IMR-90 (cell line): ENCODE measurements around the gene PLD1. TPM values are rescaled to one million over a fixed set of nuclear protein-coding genes. Genes with fewer than 3 reads are reported as not detected.

Experiments
- ATAC-seq: fragments of 200-7000 bp; cut with Tn5 transposase; 2 replicates; pipeline ENCODE4 v1.9.1; 2020; ENCODE audit warnings: low read depth, mild to moderate bottlenecking, moderate library complexity
- BruUV-seq: library from RNA; stranded (reverse); fragments of 400-500 nt; replicated peaks from 2 replicates; lab custom pipeline; 2021; lab: Mats Ljungman, UMichigan
- CTCF ChIA-PET: fragments of 300-600 bp; formaldehyde crosslinking; extraction: SDS; loops from one replicate; lab custom pipeline; 2021; ENCODE audit warnings: antibody characterized with exemption; lab: Yijun Ruan, JAX
- POLR2A ChIA-PET: fragments of 300-600 bp; sonication (Branson Sonifier 250); formaldehyde crosslinking; loops from one replicate; lab custom pipeline; 2022; ENCODE audit warnings: antibody characterized with exemption; ENCODE audit not compliant: unreplicated experiment; lab: Charles Lee
- DNase-seq: peaks from one replicate; pipeline ENCODE4 v3.0.0; 2013
- H2AFZ ChIP-seq: replicated peaks from 2 replicates; pipeline ENCODE3; 2013; ENCODE audit warnings: low read length, mild to moderate bottlenecking; ENCODE audit not compliant: poor library complexity
- H2AK5ac ChIP-seq: 2 replicates; pipeline ENCODE4 v1.6.1; 2013; ENCODE audit warnings: low read depth, low read length, inconsistent platforms
- H2AK9ac ChIP-seq: replicated peaks from 2 replicates; pipeline ENCODE3; 2013; ENCODE audit warnings: mild to moderate bottlenecking, low read depth, low read length, moderate library complexity; ENCODE audit not compliant: poor library complexity
- H2BK120ac ChIP-seq: 2 replicates; pipeline ENCODE4 v1.6.1; 2013; ENCODE audit warnings: low read depth, low read length, inconsistent platforms
- H2BK15ac ChIP-seq: 3 replicates; pipeline ENCODE4 v1.6.1; 2013; ENCODE audit warnings: low read depth, low read length, inconsistent platforms
- H2BK20ac ChIP-seq: 2 replicates; pipeline ENCODE4 v1.6.1; 2013; ENCODE audit warnings: low read depth, mild to moderate bottlenecking, inconsistent platforms, low read length, moderate library complexity
- H2BK5ac ChIP-seq: 2 replicates; pipeline ENCODE4 v1.6.1; 2013; ENCODE audit warnings: mild to moderate bottlenecking, low read depth, low read length, inconsistent platforms; ENCODE audit not compliant: poor library complexity, severe bottlenecking
- H3K14ac ChIP-seq: replicated peaks from 2 replicates; pipeline ENCODE4 v1.6.1; 2013; ENCODE audit warnings: low read depth, low read length, inconsistent platforms
- H3K18ac ChIP-seq: 2 replicates; pipeline ENCODE4 v1.6.1; 2013; ENCODE audit warnings: low read depth, low read length, control low read depth
- H3K23ac ChIP-seq: 2 replicates; pipeline ENCODE4 v1.6.1; 2013; ENCODE audit warnings: low read depth, low read length, inconsistent platforms
- H3K27ac ChIP-seq: 2 replicates; pipeline ENCODE4 v1.5.1; 2013; ENCODE audit warnings: mild to moderate bottlenecking, control low read depth, low read length; ENCODE audit not compliant: insufficient read depth
- H3K27me3 ChIP-seq: 2 replicates; pipeline ENCODE4 v1.6.1; 2013; ENCODE audit warnings: low read length; ENCODE audit not compliant: control insufficient read depth, insufficient read depth
- H3K36me3 ChIP-seq: 2 replicates; pipeline ENCODE4 v1.6.1; 2013; ENCODE audit warnings: low read length, mixed read lengths; ENCODE audit not compliant: control insufficient read depth, insufficient read depth
- H3K4ac ChIP-seq: 2 replicates; pipeline ENCODE4 v1.6.1; 2013; ENCODE audit warnings: low read depth, low read length, inconsistent platforms
- H3K4me1 ChIP-seq: 2 replicates; pipeline ENCODE4 v1.6.1; 2013; ENCODE audit warnings: low read length, mixed read lengths; ENCODE audit not compliant: control insufficient read depth, insufficient read depth
- H3K4me2 ChIP-seq: 2 replicates; pipeline ENCODE4 v1.6.1; 2013; ENCODE audit warnings: low read depth, mild to moderate bottlenecking, control low read depth, low read length, moderate library complexity
- H3K4me3 ChIP-seq: 2 replicates; pipeline ENCODE4 v1.5.1; 2013; ENCODE audit warnings: low read depth, mild to moderate bottlenecking, control low read depth, low read length, moderate library complexity; ENCODE audit not compliant: insufficient read depth
- H3K56ac ChIP-seq: 2 replicates; pipeline ENCODE4 v1.6.1; 2013; ENCODE audit warnings: low read length, inconsistent platforms; ENCODE audit not compliant: insufficient read depth; ENCODE audit errors: extremely low read depth
- H3K79me1 ChIP-seq, 2 experiments: 2 replicates each; pipeline ENCODE4 v1.6.1; 2013; ENCODE audit warnings: low read length in 2 of 2, inconsistent platforms in 1 of 2, low read depth in 1 of 2
- H3K9ac ChIP-seq: 2 replicates; pipeline ENCODE4 v1.6.1; 2013; ENCODE audit warnings: low read depth, low read length, control low read depth
- H3K9me1 ChIP-seq: 2 replicates; pipeline ENCODE4 v1.6.1; 2013; ENCODE audit warnings: low read length, inconsistent platforms; ENCODE audit not compliant: insufficient read depth
- H3K9me3 ChIP-seq: 2 replicates; pipeline ENCODE4 v1.6.1; 2013; ENCODE audit warnings: low read length; ENCODE audit not compliant: control insufficient read depth, insufficient read depth
- H4K20me1 ChIP-seq: 2 replicates; pipeline ENCODE4 v1.6.1; 2013; ENCODE audit warnings: low read length, inconsistent platforms; ENCODE audit not compliant: insufficient read depth
- H4K5ac ChIP-seq: 2 replicates; pipeline ENCODE4 v1.6.1; 2013; ENCODE audit warnings: mild to moderate bottlenecking, low read depth, low read length, control low read depth
- H4K8ac ChIP-seq, 2 experiments: 2 replicates each; pipeline ENCODE4 v1.6.1; 2013; ENCODE audit warnings: low read depth in 2 of 2, low read length in 2 of 2, control low read depth in 1 of 2, inconsistent platforms in 1 of 2
- H4K91ac ChIP-seq: 2 replicates; pipeline ENCODE4 v1.6.1; 2013; ENCODE audit warnings: low read depth, low read length, inconsistent platforms; ENCODE audit not compliant: insufficient read depth
- CHD1 ChIP-seq: IDR thresholded peaks from 2 replicates; pipeline ENCODE4 v1.6.1; 2012; ENCODE audit warnings: low read depth, low read length, improper control_type of control experiment
- ELK1 ChIP-seq: fragments of 150-350 bp; IDR thresholded peaks from 2 replicates; pipeline ENCODE4 v1.6.1; 2016; ENCODE audit warnings: low read depth, mild to moderate bottlenecking, low read length, moderate library complexity, borderline replicate concordance
- FOS ChIP-seq: fragments of 150-350 bp; IDR thresholded peaks from 2 replicates; pipeline ENCODE4 v1.6.1; 2016; ENCODE audit warnings: low read depth, low read length
- MAFK ChIP-seq: IDR thresholded peaks from 2 replicates; pipeline ENCODE4 v1.6.1; 2012; ENCODE audit warnings: low read depth, low read length, improper control_type of control experiment
- MXI1 ChIP-seq: IDR thresholded peaks from 2 replicates; pipeline ENCODE4 v1.6.1; 2012; ENCODE audit warnings: low read depth, mild to moderate bottlenecking, low read length, moderate library complexity, borderline replicate concordance
- NFE2L2 ChIP-seq: fragments of 150-350 bp; IDR thresholded peaks from 2 replicates; pipeline ENCODE4 v1.6.1; 2016; ENCODE audit warnings: low read depth, mild to moderate bottlenecking, low read length
- POLR2A ChIP-seq: IDR thresholded peaks from 2 replicates; pipeline ENCODE4 v1.6.1; 2012; ENCODE audit warnings: mild to moderate bottlenecking, low read depth, low read length
- RCOR1 ChIP-seq: IDR thresholded peaks from 2 replicates; pipeline ENCODE4 v1.6.1; 2012; ENCODE audit warnings: mild to moderate bottlenecking, low read length, improper control_type of control experiment; ENCODE audit not compliant: insufficient replicate concordance
- RFX5 ChIP-seq: IDR thresholded peaks from 2 replicates; pipeline ENCODE4 v1.8.0; 2012; ENCODE audit warnings: low read depth, mild to moderate bottlenecking, low read length, moderate library complexity
- SMC3 ChIP-seq: fragments of 150-350 bp; IDR thresholded peaks from 2 replicates; pipeline ENCODE4 v1.6.1; 2016; ENCODE audit warnings: low read depth, mild to moderate bottlenecking, antibody characterized with exemption, low read length, moderate library complexity
- WGBS, 2 experiments: methylation state at CpG; one replicate each; pipeline versions ENCODE4 v1.1.5 to v1.1.7; 2013; ENCODE audit warnings: missing lambda C conversion rate in 2 of 2; ENCODE audit not compliant: insufficient read length in 1 of 2; ENCODE audit errors: extremely low coverage in 2 of 2; 5-methylcytosine and 5-hydroxymethylcytosine counted together
- dilution Hi-C: fragments of 300-500 bp; cut with HindIII; formaldehyde crosslinking; loops from one replicate; pipeline ENCODE4 v1.14.3; 2018; ENCODE audit warnings: low sequenced_read_pairs; ENCODE audit not compliant: unreplicated experiment
- in situ Hi-C: fragments of 300-500 bp; cut with MboI; formaldehyde crosslinking; loops from 3 replicates; pipeline ENCODE4 v1.14.3; 2019; ENCODE audit warnings: low sequenced_read_pairs, inconsistent platforms, mixed read lengths
- intact Hi-C: fragments of 100-400 bp; cut with micrococcal nuclease; formaldehyde crosslinking; loops from 2 replicates; pipeline ENCODE4 v1.10.0; 2022
- polyA plus RNA-seq, 3 experiments: library from polyadenylated mRNA; depleted of rRNA; stranded (reverse); fragments of >200 nt; gene quantifications; 2 replicates each; pipeline ENCODE4 v1.2.3, GENCODE V29; 2012; ENCODE audit warnings: low replicate concordance in 1 of 3
- total RNA-seq: library from RNA; depleted of rRNA; stranded (reverse); fragments of >200 nt; gene quantifications from 2 replicates; pipeline ENCODE4 v1.2.3, GENCODE V29; 2012
- TF ChIP-seq, protein P1 (sequence below): fragments of 150-350 bp; IDR thresholded peaks from 2 replicates; pipeline ENCODE4 v1.6.1; 2017; ENCODE audit warnings: mild to moderate bottlenecking, antibody characterized with exemption, low read length, low read depth
- TF ChIP-seq, protein P2 (sequence below): conservative IDR thresholded peaks from 2 replicates; pipeline ENCODE4 v1.5.1; 2012; ENCODE audit warnings: mild to moderate bottlenecking, low read depth, low read length, improper control_type of control experiment

PLD1 gene
- total and polyA plus RNA-seq, 2 of the 4 experiments (the other 2 are of a cell fraction) = 3.3 to 9.7 TPM

DNA sequence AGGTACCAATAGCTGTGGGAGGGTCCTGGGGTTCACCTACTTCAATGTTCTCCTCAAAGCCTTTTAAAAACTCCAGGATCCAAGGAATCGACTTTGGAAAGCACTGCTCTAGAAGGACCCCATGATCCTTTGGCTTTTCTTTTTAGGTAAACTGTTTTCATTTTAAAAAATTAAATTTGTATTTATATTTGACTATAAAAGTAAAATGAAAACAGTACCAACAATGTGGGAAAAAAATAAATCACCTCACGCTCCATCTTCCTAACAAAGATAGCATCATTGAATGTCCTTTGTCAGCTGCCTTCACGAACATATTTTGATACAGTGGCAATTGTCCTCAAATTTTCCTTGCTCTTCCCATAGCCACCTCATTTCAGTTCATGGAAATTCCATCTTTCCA is 127.5 kb downstream of the PLD1 start:
- Histone ChIP-seq H2AFZ (no peak overlapping the region), H2BK5ac (no peak overlapping the region), H4K20me1 (no peaks in the 10 kb centered on the region), H3K23ac (no peak overlapping the region), H4K8ac (no peak overlapping the region), H3K27me3 (no peaks in the 10 kb centered on the region), H3K14ac (no peak overlapping the region), H3K27ac (no peak overlapping the region), H3K36me3 (no peaks in the 10 kb centered on the region; the same call in 1 of the 2 replicates), H3K9me1 (no peaks in the 10 kb centered on the region), H3K4me3 (no peak overlapping the region), H3K9ac (no peak overlapping the region), H3K4me1 (0 out of 2 replicates have a peak, but pooled peaks cover 1% of the 10 kb centered on the region), H3K4me2 (no peak overlapping the region), H3K9me3 (no peaks in the 10 kb centered on the region), H3K4ac (no peak overlapping the region), H2BK120ac (no peak overlapping the region), H2BK20ac (no peak overlapping the region), H3K79me1 (no peaks in the 10 kb centered on the region), H2AK9ac (no peak overlapping the region), H2AK5ac (no peak overlapping the region), H4K91ac (no peak overlapping the region), H4K5ac (no peak overlapping the region), H3K18ac (no peak overlapping the region), H3K56ac (no peak overlapping the region), H2BK15ac (no peak overlapping the region)
- ATAC-seq = no peak
- CTCF ChIA-PET = no interaction called here
- in situ Hi-C loops = no loop called here
- TF ChIP-seq SMC3 = no peak
- TF ChIP-seq RFX5 = no peak
- TF ChIP-seq POLR2A = no peak
- TF ChIP-seq, protein P1, sequence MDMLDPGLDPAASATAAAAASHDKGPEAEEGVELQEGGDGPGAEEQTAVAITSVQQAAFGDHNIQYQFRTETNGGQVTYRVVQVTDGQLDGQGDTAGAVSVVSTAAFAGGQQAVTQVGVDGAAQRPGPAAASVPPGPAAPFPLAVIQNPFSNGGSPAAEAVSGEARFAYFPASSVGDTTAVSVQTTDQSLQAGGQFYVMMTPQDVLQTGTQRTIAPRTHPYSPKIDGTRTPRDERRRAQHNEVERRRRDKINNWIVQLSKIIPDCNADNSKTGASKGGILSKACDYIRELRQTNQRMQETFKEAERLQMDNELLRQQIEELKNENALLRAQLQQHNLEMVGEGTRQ = no peak
- no peak for TF ChIP-seq NFE2L2
- TF ChIP-seq FOS = no peak
- TF ChIP-seq ELK1 = no peak
- TF ChIP-seq MAFK = no peak
- TF ChIP-seq CHD1 = no peak
- TF ChIP-seq RCOR1 = no peak
- TF ChIP-seq MXI1 = no peak
- TF ChIP-seq, protein P2, sequence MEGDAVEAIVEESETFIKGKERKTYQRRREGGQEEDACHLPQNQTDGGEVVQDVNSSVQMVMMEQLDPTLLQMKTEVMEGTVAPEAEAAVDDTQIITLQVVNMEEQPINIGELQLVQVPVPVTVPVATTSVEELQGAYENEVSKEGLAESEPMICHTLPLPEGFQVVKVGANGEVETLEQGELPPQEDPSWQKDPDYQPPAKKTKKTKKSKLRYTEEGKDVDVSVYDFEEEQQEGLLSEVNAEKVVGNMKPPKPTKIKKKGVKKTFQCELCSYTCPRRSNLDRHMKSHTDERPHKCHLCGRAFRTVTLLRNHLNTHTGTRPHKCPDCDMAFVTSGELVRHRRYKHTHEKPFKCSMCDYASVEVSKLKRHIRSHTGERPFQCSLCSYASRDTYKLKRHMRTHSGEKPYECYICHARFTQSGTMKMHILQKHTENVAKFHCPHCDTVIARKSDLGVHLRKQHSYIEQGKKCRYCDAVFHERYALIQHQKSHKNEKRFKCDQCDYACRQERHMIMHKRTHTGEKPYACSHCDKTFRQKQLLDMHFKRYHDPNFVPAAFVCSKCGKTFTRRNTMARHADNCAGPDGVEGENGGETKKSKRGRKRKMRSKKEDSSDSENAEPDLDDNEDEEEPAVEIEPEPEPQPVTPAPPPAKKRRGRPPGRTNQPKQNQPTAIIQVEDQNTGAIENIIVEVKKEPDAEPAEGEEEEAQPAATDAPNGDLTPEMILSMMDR = no peak
- DNase-seq = no peak
- WGBS, 2 experiments = 40% methylated on average over 1 of the region's 3 CpGs; no CpG with 5 or more reads in 1 of the 2 experiments
- dilution Hi-C loops = no loop called here
- BruUV-seq = no TSS peak
- POLR2A ChIA-PET = no interaction called here
- intact Hi-C loops = no loop called here
